ENCODE measurements around the gene PEAR1. TPM values are rescaled to one million over a fixed set of nuclear protein-coding genes. Genes with fewer than 3 reads are reported as not detected.

PEAR1 gene
- total RNA-seq, 2 donors from 2014 or later = 31.0 to 34.9 TPM

- H3K36me3 ChIP-seq = no peaks in the 10 kb centered on the region
- H3K27me3 ChIP-seq (replicated peaks; ENCODE audit: insufficient read depth) = no peaks in the 10 kb centered on the region
- H3K4me3 ChIP-seq = no peak overlapping the region
- H3K4me1 ChIP-seq (ENCODE audit: control insufficient read depth in 1 of 2, low read depth in 2 of 2) = no peaks in the 10 kb centered on the region
- H3K9me3 ChIP-seq = no peaks in the 10 kb centered on the region
- H3K27ac ChIP-seq = no peak overlapping the region
- ATAC-seq (ENCODE audit: insufficient number of reproducible peaks, low FRiP score, low read depth) (no peak), DNase-seq (ENCODE audit: low spot score) (no peak)
- no peak for TF ChIP-seq CTCF (IDR thresholded peaks at IDR 0.05)
These were observed 6.8 kb upstream of the PEAR1 start for GRCh38 chr1:156886583-156887281.

GRCh38 chr1:156887317-156887716 lies 6.2 kb upstream of the PEAR1 start:
- no peak for ATAC-seq (ENCODE audit: insufficient number of reproducible peaks, low FRiP score, low read depth)
- no peaks in the 10 kb centered on the region for H3K27me3 ChIP-seq (replicated peaks; ENCODE audit: insufficient read depth)
- peaks cover 0 to 3% of the 10 kb centered on the region in 2 donors for H3K4me1 ChIP-seq (ENCODE audit: control insufficient read depth in 1 of 2, low read depth in 2 of 2)
- no peak for DNase-seq (ENCODE audit: low spot score)
- H3K36me3 ChIP-seq = no peaks in the 10 kb centered on the region
- TF ChIP-seq CTCF (IDR thresholded peaks at IDR 0.05) = no peak
- no peaks in the 10 kb centered on the region for H3K9me3 ChIP-seq
- H3K27ac ChIP-seq = no peak overlapping the region
- H3K4me3 ChIP-seq = no peak overlapping the region

GRCh38 chr1:156887734-156888133 lies 5.8 kb upstream of the PEAR1 start:
- no peaks in the 10 kb centered on the region for H3K27me3 ChIP-seq (replicated peaks; ENCODE audit: insufficient read depth)
- TF ChIP-seq CTCF (IDR thresholded peaks at IDR 0.05) = no peak
- H3K27ac ChIP-seq = no peak overlapping the region
- ATAC-seq (ENCODE audit: insufficient number of reproducible peaks, low FRiP score, low read depth) (no peak), DNase-seq (ENCODE audit: low spot score) (no peak)
- H3K9me3 ChIP-seq = no peaks in the 10 kb centered on the region
- no peak overlapping the region for H3K4me3 ChIP-seq
- H3K4me1 ChIP-seq (ENCODE audit: control insufficient read depth in 1 of 2, low read depth in 2 of 2) = peaks cover 0 to 7% of the 10 kb centered on the region in 2 donors
- no peaks in the 10 kb centered on the region for H3K36me3 ChIP-seq

DNA sequence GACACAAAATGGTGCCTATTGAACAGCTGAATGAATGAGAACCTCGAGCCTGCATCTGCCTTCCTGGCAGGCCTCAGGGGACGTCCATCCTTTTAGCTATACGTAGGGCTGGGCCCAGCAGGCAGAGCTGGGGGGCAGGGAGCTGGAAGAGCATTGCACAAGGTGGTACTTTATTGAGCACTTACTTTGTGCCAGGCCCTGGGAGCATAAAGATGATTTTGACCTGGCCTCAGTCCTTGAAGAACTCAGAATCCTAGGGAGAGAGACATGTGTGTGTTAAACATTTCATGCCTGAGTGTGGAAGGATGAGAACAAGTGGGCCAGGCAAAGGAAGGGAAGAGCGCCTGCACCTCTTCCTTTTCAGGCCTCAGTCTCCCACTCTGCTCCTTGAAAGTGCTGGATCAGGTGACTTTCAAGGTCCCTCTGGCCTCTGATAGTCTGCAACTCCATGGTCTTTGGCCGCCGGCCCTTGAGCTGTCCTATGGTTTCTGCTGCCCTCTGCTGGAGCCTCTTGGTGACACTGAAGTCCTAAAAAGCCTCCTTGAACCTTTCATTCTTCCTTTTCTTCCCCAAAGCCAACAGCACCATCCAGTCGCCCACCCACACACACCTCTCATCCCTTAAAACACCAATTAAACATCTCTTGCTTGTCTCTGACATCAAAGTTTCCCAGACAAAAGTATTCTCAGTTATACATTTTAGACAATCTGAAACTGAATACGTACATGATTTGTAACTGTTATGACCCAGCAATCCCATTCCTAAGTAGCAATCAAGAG lies 3.5 kb upstream of the PEAR1 start:
- H3K4me1 ChIP-seq (ENCODE audit: control insufficient read depth in 1 of 2, low read depth in 2 of 2) = peaks cover 4 to 27% of the 10 kb centered on the region in 2 donors
- peak; percentile 45 for ATAC-seq (ENCODE audit: insufficient number of reproducible peaks, low FRiP score, low read depth)
- no peak overlapping the region for H3K4me3 ChIP-seq
- no peaks in the 10 kb centered on the region for H3K36me3 ChIP-seq
- no peaks in the 10 kb centered on the region for H3K9me3 ChIP-seq
- peak; percentile 53 for DNase-seq (ENCODE audit: low spot score)
- no peak overlapping the region for H3K27ac ChIP-seq
- H3K27me3 ChIP-seq (replicated peaks; ENCODE audit: insufficient read depth) = no peaks in the 10 kb centered on the region
- peak; percentile 77 for TF ChIP-seq CTCF (IDR thresholded peaks at IDR 0.05)

DNA sequence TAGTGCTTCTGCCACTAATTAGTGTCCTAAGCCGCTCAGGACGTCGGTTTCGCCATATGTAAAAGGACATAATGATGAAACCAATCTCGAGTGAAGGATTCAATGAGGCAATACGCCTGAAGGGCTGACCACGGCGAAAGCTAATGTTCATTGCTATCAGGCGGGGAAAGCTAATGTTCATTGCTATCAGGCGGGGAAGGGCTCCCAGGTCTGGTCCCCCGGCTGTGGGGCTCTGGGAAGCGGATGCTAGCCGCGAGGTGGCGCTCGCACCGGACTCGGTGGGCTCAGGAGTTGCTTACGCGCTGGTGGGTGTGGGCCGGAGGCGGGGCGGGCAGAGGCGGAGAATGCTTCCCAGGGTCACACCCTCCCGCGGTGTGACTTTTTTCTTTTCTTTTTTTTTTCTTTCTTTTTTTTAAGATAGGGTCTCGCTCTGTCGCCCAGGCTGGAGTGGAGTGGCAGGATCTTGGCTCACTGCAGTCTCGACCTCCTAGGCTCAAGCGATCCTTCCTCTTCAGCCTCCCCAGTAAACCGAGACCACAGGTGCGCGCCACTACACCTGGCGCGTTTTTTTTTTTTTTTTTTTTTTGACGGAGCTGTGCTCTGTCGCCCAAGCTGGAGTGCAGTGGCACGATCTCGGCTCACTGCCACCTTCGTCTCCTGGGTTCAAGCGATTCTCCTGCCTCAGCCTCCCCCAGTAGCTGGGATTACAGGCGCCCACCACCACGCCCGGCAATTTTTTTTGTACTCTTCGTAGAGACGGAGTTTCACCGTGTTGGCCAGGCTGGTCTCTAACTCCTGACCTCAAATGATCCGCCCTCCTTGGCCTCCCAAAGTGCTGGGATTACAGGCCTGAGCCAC lies 1.1 kb upstream of the PEAR1 start:
- H3K36me3 ChIP-seq = no peaks in the 10 kb centered on the region
- no peaks in the 10 kb centered on the region for H3K9me3 ChIP-seq
- H3K27ac ChIP-seq = no peak overlapping the region
- ATAC-seq (ENCODE audit: insufficient number of reproducible peaks, low FRiP score, low read depth) = peak; percentile 66
- H3K4me3 ChIP-seq = peak overlapping the region; percentile 72
- no peaks in the 10 kb centered on the region for H3K27me3 ChIP-seq (replicated peaks; ENCODE audit: insufficient read depth)
- TF ChIP-seq CTCF (IDR thresholded peaks at IDR 0.05) = peak; percentile 80
- H3K4me1 ChIP-seq (ENCODE audit: control insufficient read depth in 1 of 2, low read depth in 2 of 2) = peaks cover 8 to 51% of the 10 kb centered on the region in 2 donors
- DNase-seq (ENCODE audit: low spot score) = peak; percentile 54

Measured in thoracic aorta (tissue), 2 donors.